ENCODE results near the gene TMED7.

TMED7 gene

DNA sequence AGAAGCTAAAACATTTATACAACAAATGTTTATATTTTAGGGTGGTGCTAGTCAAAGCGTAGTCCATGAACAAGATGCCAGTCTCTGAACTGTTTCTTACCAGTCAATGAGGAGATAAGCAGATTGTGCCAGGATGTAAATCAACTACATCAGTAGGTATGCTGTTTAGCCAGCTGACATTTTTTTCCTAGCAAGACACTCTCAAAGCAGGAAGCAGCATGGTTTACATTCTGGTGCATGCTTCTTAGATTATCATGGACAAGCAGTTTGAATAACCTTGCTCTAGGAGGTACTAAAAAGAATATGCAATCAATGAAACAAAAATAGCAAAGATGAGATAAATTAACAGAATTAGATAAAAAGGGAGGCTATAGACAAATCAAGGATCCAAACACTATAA, 40.6 kb downstream of the TMED7 start:
- no peak for DNase-seq

DNA sequence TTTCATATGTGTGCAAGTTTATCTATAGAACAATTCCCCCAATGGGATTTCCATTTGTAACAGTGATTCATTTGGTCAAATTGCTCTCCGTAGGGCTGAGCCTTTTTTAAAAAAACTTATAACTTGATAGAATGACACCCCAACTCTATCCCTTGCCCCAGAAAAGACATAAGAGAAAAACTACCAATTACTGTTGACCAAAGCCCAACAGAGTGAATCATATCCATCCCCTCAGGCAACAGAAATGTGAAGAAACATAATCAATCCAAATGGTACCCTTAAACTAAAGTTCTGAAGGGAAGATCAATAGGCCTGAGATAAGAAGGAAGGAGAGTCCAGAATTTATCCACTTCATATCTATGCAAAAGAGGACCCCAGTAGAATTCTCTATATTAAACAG, 41.3 kb downstream of the TMED7 start:
- DNase-seq: no peak

DNA sequence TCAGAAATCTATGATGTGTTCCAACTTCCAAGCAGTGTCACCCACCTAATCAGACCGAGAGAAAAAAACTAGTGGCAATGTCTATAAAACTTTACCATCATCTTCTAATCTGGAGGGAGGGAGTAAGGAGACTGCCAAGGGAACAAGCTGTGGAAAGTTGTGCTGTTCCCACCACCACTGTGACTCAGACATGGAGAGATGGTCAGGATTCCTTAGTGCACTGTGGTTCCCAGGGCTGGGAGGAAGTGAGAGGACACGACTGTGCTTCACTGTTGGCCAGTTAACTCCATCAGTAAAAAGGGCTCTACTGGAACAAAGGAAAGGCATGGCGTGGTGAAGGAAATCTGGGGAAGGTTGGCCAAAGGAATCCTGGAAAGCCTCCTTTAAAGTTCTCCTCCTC, 42.4 kb downstream of the TMED7 start:
- DNase-seq: no peak

DNA sequence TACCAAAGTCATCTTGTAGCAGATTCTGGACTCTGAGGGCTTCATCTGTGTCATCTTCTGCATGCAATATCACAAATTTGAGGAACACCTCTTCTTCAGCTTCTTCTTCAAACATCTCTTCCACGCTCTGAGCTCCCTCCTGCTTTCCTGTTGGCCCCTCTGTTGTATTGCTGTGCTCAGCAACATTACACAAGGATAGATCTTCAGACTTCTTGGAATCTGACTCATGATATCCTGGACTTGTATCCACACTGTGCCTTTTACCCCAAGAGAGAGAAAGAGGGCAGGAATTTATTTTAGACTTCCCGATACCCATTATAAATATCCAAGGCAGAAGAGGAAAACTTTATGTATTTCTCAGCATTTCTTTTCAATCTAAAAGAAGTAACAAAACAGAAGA, 44.9 kb downstream of the TMED7 start:
- DNase-seq: no peak

DNA sequence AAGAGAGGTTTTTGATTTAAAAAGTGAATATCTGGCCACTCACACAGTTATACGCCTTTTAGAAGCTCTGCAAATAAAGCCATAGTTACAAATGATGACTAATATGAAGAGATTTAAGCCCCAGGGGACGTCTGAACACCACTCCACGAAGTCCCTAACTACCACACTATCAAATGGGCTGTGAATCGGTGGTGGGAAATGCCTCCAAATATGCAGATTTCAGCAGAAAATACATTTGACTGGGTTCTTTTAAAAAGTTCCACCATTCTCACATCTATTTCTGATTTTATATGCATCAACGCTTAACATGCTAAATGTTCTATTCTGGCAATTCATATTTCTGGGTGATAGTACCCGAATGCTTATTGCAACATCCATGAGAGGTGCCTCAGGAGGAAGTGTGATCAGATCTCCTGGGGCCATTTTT, 46.1 kb downstream of the TMED7 start:
- no peak for DNase-seq

DNA sequence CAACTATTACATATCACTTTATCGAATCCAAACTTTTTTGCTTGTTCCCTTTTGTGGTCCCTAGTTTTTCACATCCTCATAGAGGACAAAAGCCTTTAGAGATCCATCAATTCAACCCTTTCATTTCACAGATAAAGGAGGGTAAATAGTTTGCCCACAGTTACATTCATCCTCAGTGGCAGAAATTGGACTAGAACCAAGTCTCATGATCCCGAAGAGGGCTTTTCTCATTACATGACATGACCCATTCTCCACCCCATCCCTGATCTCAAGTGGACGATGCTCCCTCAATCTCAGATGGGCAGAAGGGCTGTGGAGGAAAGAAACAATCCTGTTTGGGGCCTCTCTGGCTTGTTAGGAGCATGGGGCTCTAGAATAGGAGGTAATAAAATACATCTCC, 46.6 kb downstream of the TMED7 start:
- DNase-seq: no peak

DNA sequence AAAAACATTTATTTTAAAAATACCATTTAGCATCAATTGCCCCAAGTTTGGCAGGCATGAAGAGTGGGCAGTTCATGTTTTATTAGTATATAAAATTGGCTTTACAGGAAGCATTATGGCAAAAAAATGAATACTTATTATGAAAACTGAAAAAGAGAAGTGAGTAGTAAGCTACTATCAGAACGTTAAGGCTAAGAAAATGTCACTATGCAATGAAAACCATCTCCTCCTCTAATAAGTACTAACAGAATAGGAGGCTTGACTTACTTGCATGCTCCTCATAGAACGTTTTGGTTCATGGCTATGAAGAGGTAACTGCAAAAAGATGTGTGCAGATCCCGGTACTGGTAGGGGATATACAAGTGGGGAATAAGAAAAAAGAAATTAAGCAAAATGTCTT, 47.2 kb downstream of the TMED7 start:
- DNase-seq: no peak

DNA sequence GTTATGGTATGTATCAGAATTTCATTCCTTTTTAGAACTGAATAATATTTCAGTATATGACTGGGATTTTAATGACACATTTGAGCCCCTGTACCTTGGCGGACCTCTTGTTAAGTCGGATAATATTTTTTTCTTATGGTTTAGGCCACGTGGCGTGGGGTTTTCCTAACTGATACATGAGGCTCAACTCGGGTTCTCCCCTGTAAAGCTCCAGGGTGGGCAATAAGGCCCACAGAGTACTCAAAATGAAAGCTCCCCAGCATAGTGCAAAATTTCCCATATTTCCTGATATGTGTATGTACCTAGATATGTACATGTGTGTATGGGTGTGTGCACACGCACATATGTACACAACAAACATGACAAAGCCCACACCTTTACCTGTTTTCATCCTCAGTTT, 48.1 kb downstream of the TMED7 start:
- DNase-seq: no peak

DNA sequence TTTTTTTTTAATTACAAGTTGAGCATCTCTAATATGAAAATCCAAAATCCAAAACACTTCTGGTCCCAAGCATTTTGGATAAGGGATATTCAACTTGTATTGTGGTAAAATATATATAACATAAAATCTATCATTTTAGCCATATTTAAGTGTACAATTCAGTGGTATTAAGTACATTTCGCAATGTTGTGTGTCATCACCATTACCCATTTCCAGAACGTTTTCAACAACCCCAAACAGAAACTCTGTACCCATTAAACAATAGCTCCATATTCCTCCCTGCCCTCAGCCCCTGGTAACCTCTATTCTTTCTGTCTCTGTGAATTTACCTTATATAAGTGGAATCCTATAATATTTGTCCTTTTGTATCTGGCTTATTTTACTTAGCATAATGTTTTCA, 48.5 kb downstream of the TMED7 start:
- no peak for DNase-seq

DNA sequence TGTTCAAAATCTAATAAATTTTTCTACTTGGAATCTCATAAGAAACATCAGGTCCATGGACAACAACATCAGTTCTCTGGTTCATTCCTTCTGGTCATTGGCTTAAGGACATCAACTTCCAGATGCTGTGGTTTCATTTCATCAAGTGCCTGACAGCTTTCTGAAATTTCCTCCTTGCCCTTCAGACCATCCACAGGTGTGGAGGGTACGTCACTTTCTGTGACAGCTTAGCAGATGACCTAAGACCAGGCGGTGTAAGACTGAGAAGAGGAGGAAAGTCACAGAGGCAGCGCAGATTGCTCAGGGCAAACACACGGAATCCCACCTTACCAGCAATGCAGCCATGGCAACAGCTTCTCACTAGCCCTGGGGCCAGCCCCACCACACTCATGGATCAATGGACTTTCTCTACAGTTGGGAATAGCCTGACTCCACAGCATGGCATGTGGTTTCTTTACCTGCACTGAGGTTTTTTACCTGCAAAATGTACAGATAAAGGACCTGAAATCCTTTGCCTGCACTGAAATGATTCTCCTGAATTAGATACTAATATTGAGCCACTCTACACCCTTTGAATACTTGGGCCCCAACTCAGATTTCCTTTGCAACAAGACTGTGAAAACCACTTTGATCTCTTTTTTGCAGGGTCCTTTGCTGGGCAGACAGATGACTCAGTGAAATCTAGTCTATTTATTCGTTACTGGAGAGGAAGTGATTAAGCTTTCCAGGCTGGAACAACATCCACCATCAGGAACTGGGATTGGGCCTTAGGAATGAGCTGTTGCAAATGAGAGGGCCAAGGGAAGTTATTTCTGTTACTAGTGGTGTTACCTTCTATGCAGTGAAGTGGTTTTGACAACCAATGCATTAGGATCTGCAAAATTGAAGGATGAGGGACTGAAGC, 50.4 kb downstream of the TMED7 start:
- DNase-seq: no peak

DNA sequence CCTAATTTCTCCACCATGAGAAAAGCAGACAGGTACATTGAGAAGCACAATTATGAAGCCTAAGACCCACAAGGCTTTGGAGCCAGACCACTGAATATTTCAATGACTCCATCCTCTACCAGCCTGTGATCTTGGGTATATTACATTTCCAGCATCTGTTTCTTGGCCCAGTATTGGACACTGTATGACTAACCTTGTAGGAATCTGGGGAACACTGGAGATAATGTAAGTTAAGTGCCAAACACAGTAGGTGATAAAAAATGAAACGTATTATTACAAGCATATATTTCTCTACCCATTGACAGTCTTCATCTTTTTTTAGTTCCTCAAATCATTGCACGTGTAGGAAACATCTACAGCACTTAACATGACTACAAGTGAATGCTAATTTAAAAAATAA, 52.7 kb downstream of the TMED7 start:
- DNase-seq: no peak

DNA sequence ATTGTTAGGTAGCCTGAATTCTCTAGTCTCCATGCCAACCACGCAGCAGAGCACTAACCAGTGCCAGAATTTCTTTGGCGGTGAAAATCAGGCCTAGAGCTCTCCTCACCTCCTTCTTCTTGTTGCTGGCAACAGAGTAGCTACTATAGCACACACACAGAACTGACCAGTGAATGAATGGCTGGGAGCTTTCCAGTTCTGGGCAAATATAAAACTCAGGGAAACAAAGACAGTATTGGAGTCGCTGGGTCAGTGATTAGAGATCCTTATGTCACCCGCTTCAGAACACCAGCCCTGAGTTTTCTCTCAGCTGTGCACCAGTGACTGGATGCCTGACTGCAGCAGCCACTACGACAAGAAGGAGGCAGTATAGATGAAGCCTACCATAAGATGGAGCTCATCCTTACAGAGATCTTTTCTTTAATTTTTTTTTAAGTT, 54.4 kb downstream of the TMED7 start:
- DNase-seq: no peak

DNA sequence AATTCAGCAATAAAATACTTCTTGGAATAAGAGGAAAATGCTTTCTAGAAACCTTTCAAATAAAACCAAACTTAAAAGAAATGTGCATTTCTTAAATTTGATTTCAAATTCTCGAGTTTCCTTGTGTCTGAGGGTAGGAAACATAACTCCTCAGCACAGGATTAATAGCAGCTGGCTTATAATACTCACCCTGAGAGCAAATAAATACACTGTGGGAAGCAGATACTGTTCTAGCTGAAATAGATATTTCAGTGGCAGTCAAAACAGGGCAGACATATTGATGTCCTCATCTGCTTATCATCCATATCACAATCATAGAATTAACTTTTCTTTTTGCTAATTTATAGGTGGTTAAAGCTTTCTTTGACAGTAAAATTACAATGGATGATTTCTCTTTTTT, 57.2 kb downstream of the TMED7 start:
- DNase-seq: no peak

DNA sequence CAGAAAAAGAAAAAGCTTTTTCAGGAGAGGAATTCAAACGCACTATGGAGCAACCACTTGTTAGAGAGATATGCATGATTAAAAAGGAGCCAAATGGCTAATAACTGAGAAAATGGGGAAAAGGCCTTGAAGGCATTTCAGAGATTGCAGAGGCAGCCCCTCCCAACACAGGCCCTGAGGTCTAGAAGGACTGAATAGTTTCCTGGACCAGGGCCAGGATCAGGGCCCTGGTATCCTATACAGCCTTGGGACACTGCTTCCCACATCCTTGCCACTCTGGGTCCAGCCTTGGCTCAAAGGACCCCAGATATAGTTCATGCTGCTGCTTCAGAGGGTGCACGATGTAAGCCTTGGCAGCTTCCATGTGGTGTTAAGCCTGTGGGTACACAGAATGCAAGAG, 60.6 kb downstream of the TMED7 start:
- DNase-seq: no peak

Data from right kidney (tissue), 1 donor.